Measurements from ENCODE around the gene FXYD6.

DNA sequence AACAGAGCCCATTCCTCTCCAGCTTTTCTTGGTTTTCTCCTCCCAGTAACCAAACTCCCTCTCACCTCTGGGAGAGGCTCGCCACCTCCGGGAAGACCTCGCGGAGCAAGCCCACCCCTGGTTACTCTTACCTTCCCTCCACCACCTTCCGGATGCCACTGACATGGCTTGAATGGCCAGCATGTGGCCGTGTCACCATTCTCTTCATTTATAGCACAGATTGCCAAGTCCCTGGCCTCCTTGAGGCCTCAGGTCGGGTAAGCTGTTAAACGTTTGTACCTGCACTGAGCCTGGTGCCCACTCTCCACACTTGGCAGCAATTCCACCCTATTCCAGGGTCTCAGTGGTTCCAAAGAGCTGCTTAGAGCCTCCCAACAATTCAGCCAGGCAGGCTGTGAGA, 43.9 kb downstream of the FXYD6 start:
- TF ChIP-seq CTCF (IDR thresholded peaks at IDR 0.05; ENCODE audit: low read depth, low read length, missing input control) (no peak), REST (IDR thresholded peaks at IDR 0.05) (no peak), RAD21 (IDR thresholded peaks at IDR 0.05) (no peak), GABPA (IDR thresholded peaks at IDR 0.05 in 1 of 2, conservative IDR thresholded peaks at IDR 0.05 in 1 of 2) (no peak), EGR1 (IDR thresholded peaks at IDR 0.05; ENCODE audit: low read depth in 2 of 2) (no peak), JUND (IDR thresholded peaks at IDR 0.05) (no peak), YY1 (IDR thresholded peaks at IDR 0.05) (no peak), ZBTB33 (IDR thresholded peaks at IDR 0.05) (no peak), HNF4G (IDR thresholded peaks at IDR 0.05) (no peak), TAF1 (conservative IDR thresholded peaks at IDR 0.05) (no peak)
- TF ChIP-seq, protein P1, sequence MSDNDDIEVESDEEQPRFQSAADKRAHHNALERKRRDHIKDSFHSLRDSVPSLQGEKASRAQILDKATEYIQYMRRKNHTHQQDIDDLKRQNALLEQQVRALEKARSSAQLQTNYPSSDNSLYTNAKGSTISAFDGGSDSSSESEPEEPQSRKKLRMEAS (IDR thresholded peaks at IDR 0.05), result no peak
